HepG2 (cell line): ENCODE results near the gene PAXIP1. TPM values are rescaled to one million over a fixed set of nuclear protein-coding genes. Genes with fewer than 3 reads are reported as not detected.

Experiments used
- ATAC-seq: fragments of 200-7000 bp; cut with Tn5 transposase; 3 replicates; pipeline ENCODE4 v1.9.1; 2020; ENCODE audit warnings: mild to moderate bottlenecking, moderate library complexity
- BruUV-seq: library from RNA; stranded (reverse); fragments of 400-500 nt; replicated peaks from 2 replicates; lab custom pipeline; 2021; lab: Mats Ljungman, UMichigan
- CTCF ChIA-PET: fragments of 300-600 bp; formaldehyde crosslinking; extraction: SDS; loops from one replicate; lab custom pipeline; 2021; ENCODE audit warnings: low total read pairs, inconsistent platforms, low intra/inter-chr PET ratio; lab: Yijun Ruan, JAX
- POLR2A ChIA-PET: fragments of 350-600 bp; sonication (Branson Sonifier 250); formaldehyde crosslinking; loops from one replicate; lab custom pipeline; 2020; ENCODE audit warnings: antibody characterized with exemption, inconsistent platforms; lab: Yijun Ruan, JAX
- DNase-seq: peaks from one replicate; pipeline ENCODE4 v3.0.0-alpha.2; 2015; ENCODE audit warnings: low spot score
- FAIRE-seq: peaks from 3 replicates; lab custom pipeline; 2011; peaks lifted over from hg19 to GRCh38; lab: Jason Lieb, UNC
- H2AFZ ChIP-seq: one replicate; pipeline ENCODE4 v1.6.1; 2011; ENCODE audit warnings: low read length, inconsistent platforms
- H3K27ac ChIP-seq: fragments of 300-600 bp; 3 replicates; pipeline ENCODE4 v1.8.0; 2011; ENCODE audit warnings: mixed run types, mild to moderate bottlenecking, mixed read lengths, low read length, inconsistent platforms; ENCODE audit not compliant: insufficient read depth; ENCODE audit errors: extremely low read length
- H3K27me3 ChIP-seq, 2 experiments: fragments of 200-600 bp in 1 of 2; 2 replicates in 1 of 2; 3 replicates in 1 of 2; pipeline versions ENCODE4 v1.6.0 to v1.8.0; 2011; ENCODE audit warnings: low read length in 2 of 2, mild to moderate bottlenecking in 2 of 2, moderate library complexity in 2 of 2, inconsistent platforms in 1 of 2; ENCODE audit not compliant: insufficient read depth in 2 of 2, control insufficient read depth in 1 of 2
- H3K36me3 ChIP-seq, 2 experiments: fragments of 200-600 bp in 1 of 2; replicated peaks in 1 of 2; 2 replicates in 1 of 2; 3 replicates in 1 of 2; pipeline versions ENCODE4 v1.5.1 to v1.8.0; 2011; ENCODE audit warnings: low read length in 2 of 2, inconsistent platforms in 1 of 2; ENCODE audit not compliant: insufficient read depth in 2 of 2, control insufficient read depth in 1 of 2
- H3K4me1 ChIP-seq: 2 replicates; pipeline ENCODE4 v1.5.1; 2012; ENCODE audit warnings: low read length, inconsistent platforms; ENCODE audit not compliant: insufficient read depth
- H3K4me2 ChIP-seq: 2 replicates; pipeline ENCODE4 v1.6.0; 2011; ENCODE audit warnings: low read depth, low read length, inconsistent platforms
- H3K4me3 ChIP-seq, 3 experiments: fragments of 200-600 bp in 1 of 3; sonication (generic), shearing (Covaris generic) in 1 of 3; replicated peaks in 1 of 3; 2 replicates each; pipeline ENCODE4 v1.5.1; 2011 to 2016; ENCODE audit warnings: low read length in 3 of 3, inconsistent platforms in 2 of 3, low read depth in 2 of 3, mild to moderate bottlenecking in 2 of 3, control low read depth in 1 of 3, mixed read lengths in 1 of 3; ENCODE audit not compliant: insufficient read depth in 1 of 3
- H3K79me2 ChIP-seq: one replicate; pipeline ENCODE4 v1.6.1; 2011; ENCODE audit warnings: low read length, inconsistent platforms; ENCODE audit not compliant: insufficient read depth
- H3K9ac ChIP-seq: 2 replicates; pipeline ENCODE4 v1.6.0; 2011; ENCODE audit warnings: mild to moderate bottlenecking, low read depth, low read length, inconsistent platforms; ENCODE audit not compliant: insufficient read depth
- H3K9me3 ChIP-seq: 2 replicates; pipeline ENCODE4 v1.5.1; 2012; ENCODE audit warnings: mild to moderate bottlenecking, low read length
- H4K20me1 ChIP-seq: 2 replicates; pipeline ENCODE4 v1.6.0; 2011; ENCODE audit warnings: inconsistent platforms, mild to moderate bottlenecking, low read length, moderate library complexity; ENCODE audit not compliant: insufficient read depth
- CEBPG ChIP-seq: IDR thresholded peaks from 2 replicates; pipeline ENCODE4 v1.6.1; 2016
- DDIT3 ChIP-seq: sonication (generic); formaldehyde crosslinking; IDR thresholded peaks from 2 replicates; pipeline ENCODE4 v1.4.0; 2020; ENCODE audit warnings: mild to moderate bottlenecking, missing genetic modification reagents
- ETV5 ChIP-seq: IDR thresholded peaks from 2 replicates; pipeline ENCODE4 v1.6.1; 2018; ENCODE audit warnings: missing biosample characterization, missing genetic modification reagents, inconsistent platforms, borderline replicate concordance
- FOXK1 ChIP-seq: sonication (generic); formaldehyde crosslinking; IDR thresholded peaks from 2 replicates; pipeline ENCODE4 v1.4.0; 2020; ENCODE audit warnings: low read depth, missing genetic modification reagents, borderline replicate concordance
- FOXO1 ChIP-seq: sonication (generic); formaldehyde crosslinking; IDR thresholded peaks from 2 replicates; pipeline ENCODE4 v1.4.0; 2020; ENCODE audit warnings: missing genetic modification reagents
- GMEB1 ChIP-seq: sonication (generic); formaldehyde crosslinking; IDR thresholded peaks from 2 replicates; pipeline ENCODE4 v1.5.1; 2020; ENCODE audit warnings: missing genetic modification reagents, mild to moderate bottlenecking, borderline replicate concordance
- KAT2B ChIP-seq: fragments of 150-350 bp; IDR thresholded peaks from 2 replicates; pipeline ENCODE4 v1.6.1; 2014; ENCODE audit warnings: low read depth, low read length, borderline replicate concordance
- KDM2A ChIP-seq: sonication (generic); formaldehyde crosslinking; IDR thresholded peaks from 2 replicates; pipeline ENCODE4 v1.4.0; 2020; ENCODE audit warnings: low read depth, missing genetic modification reagents, borderline replicate concordance
- KLF12 ChIP-seq: sonication (generic); formaldehyde crosslinking; IDR thresholded peaks from 2 replicates; pipeline ENCODE4 v1.4.0; 2020; ENCODE audit warnings: missing genetic modification reagents, borderline replicate concordance
- MEIS2 ChIP-seq: sonication (generic); formaldehyde crosslinking; IDR thresholded peaks from 2 replicates; pipeline ENCODE4 v1.9.0; 2021; ENCODE audit warnings: mild to moderate bottlenecking, missing genetic modification reagents
- MLX ChIP-seq: IDR thresholded peaks from 2 replicates; pipeline ENCODE4 v1.6.1; 2016
- PAF1 ChIP-seq: IDR thresholded peaks from 2 replicates; pipeline ENCODE4 v1.6.1; 2016; ENCODE audit warnings: missing genetic modification reagents, missing compliant biosample characterization
- PHF20 ChIP-seq: sonication (generic); formaldehyde crosslinking; IDR thresholded peaks from 2 replicates; pipeline ENCODE4 v1.5.0; 2020; ENCODE audit warnings: mild to moderate bottlenecking, missing genetic modification reagents
- PHF21A ChIP-seq: sonication (generic); formaldehyde crosslinking; IDR thresholded peaks from 2 replicates; pipeline ENCODE4 v1.5.0; 2020; ENCODE audit warnings: mild to moderate bottlenecking, missing genetic modification reagents
- POGK ChIP-seq: sonication (generic); formaldehyde crosslinking; conservative IDR thresholded peaks from 2 replicates; pipeline ENCODE4 v1.8.0; 2022; ENCODE audit warnings: mild to moderate bottlenecking, moderate library complexity, missing genetic modification reagents
- RFX3 ChIP-seq: IDR thresholded peaks from 2 replicates; pipeline ENCODE4 v1.6.1; 2016; ENCODE audit warnings: missing biosample characterization, missing genetic modification reagents
- SP5 ChIP-seq: IDR thresholded peaks from 2 replicates; pipeline ENCODE4 v1.6.1; 2016; ENCODE audit warnings: low read depth, borderline replicate concordance
- ZMAT3 ChIP-seq: sonication (generic); formaldehyde crosslinking; conservative IDR thresholded peaks from 2 replicates; pipeline ENCODE4 v1.7.0; 2021; ENCODE audit warnings: missing genetic modification reagents
- ZNF234 ChIP-seq: sonication (generic); formaldehyde crosslinking; conservative IDR thresholded peaks from 2 replicates; pipeline ENCODE4 v1.5.1; 2020; ENCODE audit warnings: mild to moderate bottlenecking, missing genetic modification reagents
- ZNF777 ChIP-seq: sonication (generic); formaldehyde crosslinking; IDR thresholded peaks from 2 replicates; pipeline ENCODE4 v1.4.0; 2020; ENCODE audit warnings: missing genetic modification reagents
- WGBS: methylation state at CpG from one replicate; pipeline ENCODE4 v1.1.6; 2017; ENCODE audit warnings: low lambda C conversion rate; 5-methylcytosine and 5-hydroxymethylcytosine counted together
- in situ Hi-C: cut with HindIII; loops from 2 replicates; pipeline ENCODE4 v1.10.0; 2017; ENCODE audit warnings: low pct_unique_long_range_greater_than_20kb; ENCODE audit not compliant: extremely low pct_ligation_motif_present
- intact Hi-C: fragments of 100-400 bp; cut with micrococcal nuclease; formaldehyde crosslinking; loops from one replicate; pipeline ENCODE4 v1.10.0; 2022; ENCODE audit not compliant: unreplicated experiment
- polyA plus RNA-seq, 8 experiments: library from polyadenylated mRNA; depleted of rRNA in 3 of 8; stranded (reverse) in 7 of 8; unstranded in 1 of 8; fragments of >200 nt; fragmentation: Illumina TruSeq in 4 of 8; extraction: Trizol in 4 of 8; gene quantifications; 2 replicates each; pipeline versions ENCODE4 v1.2.1 to v1.2.3, GENCODE V29; 2011 to 2016; ENCODE audit warnings: low read depth in 4 of 8, missing spikeins in 1 of 8, mixed read lengths in 1 of 8; ENCODE audit not compliant: insufficient read depth in 1 of 8
- total RNA-seq, 5 experiments: library from RNA; depleted of rRNA; stranded (reverse); fragments of >200 nt; fragmentation: Illumina TruSeq; extraction: Trizol; gene quantifications; 2 replicates each; pipeline ENCODE4 v1.2.3, GENCODE V29; 2016; ENCODE audit warnings: low read depth in 1 of 5

The PAXIP1 gene
- total and polyA plus RNA-seq, 2 of the 13 experiments (the other 11 are each of a cell fraction or from before 2014, with no cell fraction given): 11.6 to 16.2 TPM

- 55% methylated on average over 23 of the region's 43 CpGs for WGBS
- peaks cover 8% of the 10 kb centered on the region for H3K4me1 ChIP-seq
- no peak overlapping the region for H2AFZ ChIP-seq
- no TSS peak for BruUV-seq
- FAIRE-seq (peak; percentile 82), DNase-seq (peak; percentile 76), ATAC-seq (peak; percentile 96)
- ChIA-PET CTCF (interaction anchor here (1.1 kb wide), 2 partner anchors 39 to 431 kb away, joined by 4 read pairs; no protein-coding TSS in a partner anchor), POLR2A (interaction anchor here (1.0 to 1.3 kb wide), 2 partner anchors 11 to 15 kb away, joined by 4 to 6 read pairs; no protein-coding TSS in a partner anchor)
- in situ Hi-C loops: no loop called here
- H3K9me3 ChIP-seq: peaks cover 15% of the 10 kb centered on the region
- H3K79me2 ChIP-seq: no peaks in the 10 kb centered on the region
- intact Hi-C loops: loop anchor here (5.0 kb wide), 1 partner anchor 434 kb away; no protein-coding TSS in a partner anchor
- H4K20me1 ChIP-seq: no peaks in the 10 kb centered on the region
- no peak overlapping the region; the same call in 1 of the 2 replicates for H3K9ac ChIP-seq
- H3K27ac ChIP-seq: no peak overlapping the region
- no peaks in the 10 kb centered on the region for H3K36me3 ChIP-seq
- H3K4me3 ChIP-seq: peak overlapping the region in 1 of 3 experiments; percentile 14; a peak in 1 of 6 replicates
- H3K4me2 ChIP-seq: peak overlapping the region; percentile 53
- H3K27me3 ChIP-seq: peaks cover 2 to 34% of the 10 kb centered on the region in 2 experiments; a peak in 4 of 5 replicates
- TF ChIP-seq FOXO1 (CRISPR knock-in tag) (peak; percentile 42; the same call in 1 of the 2 replicates), ZNF777 (CRISPR knock-in tag) (no peak), DDIT3 (no peak), PHF20 (CRISPR knock-in tag) (peak; percentile 51; the same call in 1 of the 2 replicates), GMEB1 (CRISPR knock-in tag) (no peak; the same call in 1 of the 2 replicates), KLF12 (CRISPR knock-in tag) (peak; percentile 58; the same call in 1 of the 2 replicates), PHF21A (CRISPR knock-in tag) (peak; percentile 77; the same call in 1 of the 2 replicates), RFX3 (CRISPR knock-in tag) (no peak), CEBPG (0 out of 2 replicates have a peak, but pooled peaks have one; percentile 17), ZMAT3 (CRISPR knock-in tag) (0 out of 2 replicates have a peak, but pooled peaks have one; percentile 71), POGK (peak; percentile 80), MLX (CRISPR knock-in tag) (peak; percentile 86), ETV5 (peak; percentile 51; the same call in 1 of the 2 replicates), ZNF234 (CRISPR knock-in tag) (no peak), FOXK1 (CRISPR knock-in tag) (peak; percentile 46; the same call in 1 of the 2 replicates), KDM2A (CRISPR knock-in tag) (peak; percentile 71; the same call in 1 of the 2 replicates), MEIS2 (CRISPR knock-in tag) (peak; percentile 94), SP5 (CRISPR knock-in tag) (peak; percentile 69; the same call in 1 of the 2 replicates), PAF1 (no peak), KAT2B (no peak)
Observed at GRCh38 chr7:154913638-154914307, 89.2 kb downstream of the PAXIP1 start.
